Stomach smooth muscle (tissue), 2 donors: ENCODE measurements around the gene UPK2.

Experiments used
- H3K27ac ChIP-seq: one replicate; pipeline ENCODE4 v1.7.0; 2013; ENCODE audit warnings: mild to moderate bottlenecking, low read length, inconsistent platforms
- H3K27me3 ChIP-seq, 2 donors: one replicate each; pipeline ENCODE4 v1.7.0; 2013; ENCODE audit warnings: low read length in 2 of 2; ENCODE audit not compliant: insufficient read depth in 2 of 2, control insufficient read depth in 1 of 2
- H3K36me3 ChIP-seq, 2 donors: one replicate each; pipeline ENCODE4 v1.7.0; 2013; ENCODE audit warnings: low read length in 2 of 2; ENCODE audit not compliant: control insufficient read depth in 2 of 2, insufficient read depth in 2 of 2
- H3K4me1 ChIP-seq: one replicate; pipeline ENCODE4 v1.7.0; 2013; ENCODE audit warnings: low read length; ENCODE audit not compliant: control insufficient read depth, insufficient read depth
- H3K4me3 ChIP-seq, 2 donors: one replicate each; pipeline ENCODE4 v1.7.0; 2013; ENCODE audit warnings: low read length in 2 of 2
- H3K9ac ChIP-seq, 2 donors: one replicate each; pipeline ENCODE4 v1.7.0; 2013; ENCODE audit warnings: low read length in 2 of 2, mild to moderate bottlenecking in 1 of 2
- H3K9me3 ChIP-seq, 2 donors: one replicate each; pipeline ENCODE4 v1.7.0; 2013; ENCODE audit warnings: low read length in 2 of 2; ENCODE audit not compliant: control insufficient read depth in 2 of 2
- donor health status: healthy.
- donor health status: Pancreatic carcinoma.

Gene UPK2

GRCh38 chr11:118956094-118956846, at the start of gene UPK2:
Gene UPK2 (plus strand): TSS chr11:118956298. CDS start chr11:118956351, 53 bp downstream.
- no peaks in the 10 kb centered on the region for H3K27me3 ChIP-seq
- H3K36me3 ChIP-seq: no peaks in the 10 kb centered on the region
- H3K27ac ChIP-seq: no peak within 1 kb of the TSS
- H3K9ac ChIP-seq: no peak within 1 kb of the TSS
- peaks cover 3% of the 10 kb centered on the region for H3K4me1 ChIP-seq
- no peak within 1 kb of the TSS for H3K4me3 ChIP-seq
- no peaks in the 10 kb centered on the region for H3K9me3 ChIP-seq

GRCh38 chr11:118907051-118908042, 48.8 kb upstream of the UPK2 start:
- Histone ChIP-seq H3K9ac (no peak overlapping the region), H3K4me3 (peak overlapping the region in 1 of 2 donors; percentile 22), H3K9me3 (no peaks in the 10 kb centered on the region), H3K27ac (peak overlapping the region; percentile 53), H3K4me1 (peaks cover 64% of the 10 kb centered on the region), H3K36me3 (peaks cover 13 to 19% of the 10 kb centered on the region in 2 donors), H3K27me3 (no peaks in the 10 kb centered on the region)

- peak overlapping the region in 1 of 2 donors; percentile 55 for H3K9ac ChIP-seq
- peaks cover 13 to 19% of the 10 kb centered on the region in 2 donors for H3K36me3 ChIP-seq
- H3K4me1 ChIP-seq: peaks cover 71% of the 10 kb centered on the region
- no peaks in the 10 kb centered on the region for H3K9me3 ChIP-seq
- H3K27ac ChIP-seq: peak overlapping the region; percentile 77
- H3K4me3 ChIP-seq: no peak overlapping the region
- H3K27me3 ChIP-seq: no peaks in the 10 kb centered on the region
Measured at GRCh38 chr11:118908264-118908663, 47.8 kb upstream of the UPK2 start.

- Histone ChIP-seq H3K4me1 (peaks cover 76% of the 10 kb centered on the region), H3K9me3 (no peaks in the 10 kb centered on the region)
Measured at GRCh38 chr11:118908901-118909618, 47.0 kb upstream of the UPK2 start.

GRCh38 chr11:118909619-118910308, 46.3 kb upstream of the UPK2 start:
- Histone ChIP-seq H3K4me1 (peaks cover 79% of the 10 kb centered on the region), H3K4me3 (peak overlapping the region; percentile 58 to 70), H3K9me3 (no peaks in the 10 kb centered on the region), H3K27ac (peak overlapping the region; percentile 77), H3K9ac (peak overlapping the region; percentile 47 to 62), H3K36me3 (peaks cover 5 to 12% of the 10 kb centered on the region in 2 donors), H3K27me3 (no peaks in the 10 kb centered on the region)

More at GRCh38 chr11:118908901-118909618, 47.0 kb upstream of the UPK2 start:
- Histone ChIP-seq H3K4me3 (peak overlapping the region; percentile 62 to 70), H3K36me3 (peaks cover 5 to 15% of the 10 kb centered on the region in 2 donors), H3K27me3 (no peaks in the 10 kb centered on the region), H3K9ac (peak overlapping the region; percentile 47 to 62), H3K27ac (peak overlapping the region; percentile 77)

- peak overlapping the region; percentile 89 for H3K27ac ChIP-seq
- H3K4me3 ChIP-seq: peak overlapping the region; percentile 59 to 70
- H3K27me3 ChIP-seq: no peaks in the 10 kb centered on the region
- H3K36me3 ChIP-seq: peaks cover 5 to 12% of the 10 kb centered on the region in 2 donors
- H3K9me3 ChIP-seq: no peaks in the 10 kb centered on the region
- peaks cover 87% of the 10 kb centered on the region for H3K4me1 ChIP-seq
- peak overlapping the region in 1 of 2 donors; percentile 80 for H3K9ac ChIP-seq
Measured at GRCh38 chr11:118910309-118911112, 45.6 kb upstream of the UPK2 start.

GRCh38 chr11:118911113-118911879, 44.8 kb upstream of the UPK2 start:
- H3K4me1 ChIP-seq: peaks cover 95% of the 10 kb centered on the region
- peak overlapping the region; percentile 59 to 67 for H3K4me3 ChIP-seq
- H3K9me3 ChIP-seq: no peaks in the 10 kb centered on the region
- H3K27me3 ChIP-seq: no peaks in the 10 kb centered on the region
- H3K36me3 ChIP-seq: peaks cover under 1 to 11% of the 10 kb centered on the region in 2 donors
- peak overlapping the region; percentile 89 for H3K27ac ChIP-seq
- H3K9ac ChIP-seq: peak overlapping the region; percentile 51 to 80

- H3K4me3 ChIP-seq: peak overlapping the region; percentile 59 to 67
- peak overlapping the region; percentile 89 for H3K27ac ChIP-seq
- H3K27me3 ChIP-seq: no peaks in the 10 kb centered on the region
- H3K4me1 ChIP-seq: peaks cover 98% of the 10 kb centered on the region
- H3K36me3 ChIP-seq: peaks cover 0 to 7% of the 10 kb centered on the region in 2 donors
- no peaks in the 10 kb centered on the region for H3K9me3 ChIP-seq
- H3K9ac ChIP-seq: peak overlapping the region; percentile 60 to 80
Measured at GRCh38 chr11:118911880-118912741, 44.0 kb upstream of the UPK2 start.
